Natural killer cell (primary cell): ENCODE data around the gene PPDPF. TPM values are rescaled to one million over a fixed set of nuclear protein-coding genes. Genes with fewer than 3 reads are reported as not detected.

ENCODE experiments used
- ATAC-seq, 3 donors: fragments of 150-1000 bp in 2 of 3; fragments of 200-7000 bp in 1 of 3; cut with Tn5 transposase; 1 replicate in 1 of 3; 2 replicates in 2 of 3; pipeline ENCODE4 v1.10.0; 2021; ENCODE audit warnings: mild to moderate bottlenecking in 2 of 3, moderate library complexity in 2 of 3
- DNase-seq, 2 donors: peaks; one replicate each; pipeline versions ENCODE4 v3.0.0 to v3.0.0-alpha.2; 2013 to 2021; ENCODE audit warnings: mixed read lengths in 1 of 2
- H3K27ac ChIP-seq: one replicate; pipeline ENCODE4 v1.5.1; 2013; ENCODE audit warnings: mild to moderate bottlenecking, low read length
- H3K27me3 ChIP-seq: one replicate; pipeline ENCODE4 v1.6.1; 2013; ENCODE audit warnings: low read length; ENCODE audit not compliant: control insufficient read depth, insufficient read depth
- H3K36me3 ChIP-seq: one replicate; pipeline ENCODE4 v1.6.1; 2013; ENCODE audit warnings: low read length; ENCODE audit not compliant: control insufficient read depth, insufficient read depth
- H3K4me1 ChIP-seq: one replicate; pipeline ENCODE4 v1.6.1; 2013; ENCODE audit warnings: low read length; ENCODE audit not compliant: control insufficient read depth, insufficient read depth
- H3K4me3 ChIP-seq: one replicate; pipeline ENCODE4 v1.5.1; 2013; ENCODE audit warnings: low read length
- H3K9me3 ChIP-seq: one replicate; pipeline ENCODE4 v1.6.1; 2013; ENCODE audit warnings: low read length; ENCODE audit not compliant: control insufficient read depth, insufficient read depth
- H3K27ac Mint-ChIP-seq, 2 donors: one replicate each; pipeline ENCODE4 v1.8.0; 2022; ENCODE audit warnings: mild to moderate bottlenecking in 2 of 2, mixed read lengths in 2 of 2, moderate library complexity in 1 of 2
- H3K27me3 Mint-ChIP-seq, 2 donors: one replicate each; pipeline ENCODE4 v1.8.0; 2022; ENCODE audit warnings: low read depth in 2 of 2, mixed read lengths in 2 of 2
- H3K36me3 Mint-ChIP-seq: one replicate; pipeline ENCODE4 v1.8.0; 2022; ENCODE audit warnings: mixed read lengths
- H3K4me1 Mint-ChIP-seq, 2 donors: one replicate each; pipeline ENCODE4 v1.8.0; 2022; ENCODE audit warnings: mixed read lengths in 2 of 2
- H3K4me3 Mint-ChIP-seq: one replicate; pipeline ENCODE4 v1.8.0; 2022; ENCODE audit warnings: mild to moderate bottlenecking, moderate library complexity, mixed read lengths
- H3K9me3 Mint-ChIP-seq, 2 donors: one replicate each; pipeline ENCODE4 v1.8.0; 2022; ENCODE audit warnings: mixed read lengths in 2 of 2
- WGBS: methylation state at CpG from one replicate; pipeline ENCODE4 v1.1.7; 2013; ENCODE audit warnings: missing lambda C conversion rate; ENCODE audit not compliant: insufficient coverage; 5-methylcytosine and 5-hydroxymethylcytosine counted together
- intact Hi-C: fragments of 100-400 bp; cut with micrococcal nuclease; formaldehyde crosslinking; loops from one replicate; pipeline ENCODE4 v1.14.2; 2022
- total RNA-seq, 4 donors: library from RNA; stranded (reverse); fragments of 120-200 nt in 1 of 4; gene quantifications; one replicate each; pipeline versions ENCODE4 v1.2.3 to v1.2.4, GENCODE V29; 2013 to 2022
- TF ChIP-seq, protein P1 (sequence below): fragments of 200-600 bp; IDR thresholded peaks from one replicate; pipeline ENCODE4 v1.8.0; 2022; ENCODE audit warnings: antibody characterized with exemption

The PPDPF gene
- total RNA-seq, 3 donors from 2014 or later (not counting 1 experiment from before 2014, with no cell fraction given), result 95.5 to 197 (median 159) TPM

DNA sequence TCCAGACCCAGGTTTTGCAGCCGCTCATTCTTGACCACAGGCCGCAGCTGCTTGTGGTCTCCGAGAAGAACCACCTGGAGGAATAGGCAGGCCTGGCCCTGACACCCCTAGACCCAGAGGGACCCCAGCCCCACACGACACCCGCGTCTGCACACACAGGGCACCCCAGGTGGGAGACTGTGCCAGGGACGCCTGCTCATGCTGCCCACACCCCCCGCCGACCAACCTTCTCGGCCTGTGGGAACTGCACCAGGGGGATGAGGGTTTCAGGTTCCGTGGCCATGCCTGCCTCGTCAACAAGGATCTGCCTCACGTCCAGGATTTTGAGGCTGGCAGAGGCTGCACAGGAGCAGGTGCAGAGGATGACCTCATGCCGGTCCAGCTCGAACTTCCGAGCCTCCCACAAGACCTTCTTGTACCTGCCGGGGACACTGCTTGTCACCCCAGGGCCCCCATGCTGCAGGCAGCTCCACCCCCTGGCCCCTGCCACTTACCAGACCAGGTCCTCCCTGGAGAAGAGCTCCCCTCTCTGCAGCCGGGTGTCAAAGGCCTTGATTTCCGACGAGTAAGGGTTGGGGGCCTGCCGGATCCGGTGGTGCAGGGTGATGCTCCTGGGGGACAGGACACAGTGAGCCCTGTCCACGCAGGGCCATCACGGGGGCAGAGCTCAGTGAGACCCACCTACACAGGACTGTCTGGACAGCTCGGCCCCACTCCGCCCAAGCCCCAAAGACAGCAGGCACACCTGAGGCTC is 40.5 kb downstream of the PPDPF start:
- no peaks in the 10 kb centered on the region for H3K27me3 ChIP-seq
- no peak overlapping the region for H3K4me3 Mint-ChIP-seq
- H3K4me1 Mint-ChIP-seq, result peaks cover 0 to 7% of the 10 kb centered on the region in 2 donors
- H3K36me3 ChIP-seq, result peaks cover 34% of the 10 kb centered on the region
- no peaks in the 10 kb centered on the region for H3K36me3 Mint-ChIP-seq
- H3K27ac Mint-ChIP-seq, result no peak overlapping the region
- no peak overlapping the region for H3K27ac ChIP-seq
- H3K27me3 Mint-ChIP-seq, result no peaks in the 10 kb centered on the region
- no peak overlapping the region for H3K4me3 ChIP-seq
- H3K9me3 ChIP-seq, result no peaks in the 10 kb centered on the region
- no peaks in the 10 kb centered on the region for H3K9me3 Mint-ChIP-seq
- no peaks in the 10 kb centered on the region for H3K4me1 ChIP-seq
- TF ChIP-seq, protein P1, sequence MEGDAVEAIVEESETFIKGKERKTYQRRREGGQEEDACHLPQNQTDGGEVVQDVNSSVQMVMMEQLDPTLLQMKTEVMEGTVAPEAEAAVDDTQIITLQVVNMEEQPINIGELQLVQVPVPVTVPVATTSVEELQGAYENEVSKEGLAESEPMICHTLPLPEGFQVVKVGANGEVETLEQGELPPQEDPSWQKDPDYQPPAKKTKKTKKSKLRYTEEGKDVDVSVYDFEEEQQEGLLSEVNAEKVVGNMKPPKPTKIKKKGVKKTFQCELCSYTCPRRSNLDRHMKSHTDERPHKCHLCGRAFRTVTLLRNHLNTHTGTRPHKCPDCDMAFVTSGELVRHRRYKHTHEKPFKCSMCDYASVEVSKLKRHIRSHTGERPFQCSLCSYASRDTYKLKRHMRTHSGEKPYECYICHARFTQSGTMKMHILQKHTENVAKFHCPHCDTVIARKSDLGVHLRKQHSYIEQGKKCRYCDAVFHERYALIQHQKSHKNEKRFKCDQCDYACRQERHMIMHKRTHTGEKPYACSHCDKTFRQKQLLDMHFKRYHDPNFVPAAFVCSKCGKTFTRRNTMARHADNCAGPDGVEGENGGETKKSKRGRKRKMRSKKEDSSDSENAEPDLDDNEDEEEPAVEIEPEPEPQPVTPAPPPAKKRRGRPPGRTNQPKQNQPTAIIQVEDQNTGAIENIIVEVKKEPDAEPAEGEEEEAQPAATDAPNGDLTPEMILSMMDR, result no peak
- WGBS, result 96% methylated on average over 26 of the region's 26 CpGs
- DNase-seq (no peak), ATAC-seq (no peak)
- intact Hi-C loops, result no loop called here

DNA sequence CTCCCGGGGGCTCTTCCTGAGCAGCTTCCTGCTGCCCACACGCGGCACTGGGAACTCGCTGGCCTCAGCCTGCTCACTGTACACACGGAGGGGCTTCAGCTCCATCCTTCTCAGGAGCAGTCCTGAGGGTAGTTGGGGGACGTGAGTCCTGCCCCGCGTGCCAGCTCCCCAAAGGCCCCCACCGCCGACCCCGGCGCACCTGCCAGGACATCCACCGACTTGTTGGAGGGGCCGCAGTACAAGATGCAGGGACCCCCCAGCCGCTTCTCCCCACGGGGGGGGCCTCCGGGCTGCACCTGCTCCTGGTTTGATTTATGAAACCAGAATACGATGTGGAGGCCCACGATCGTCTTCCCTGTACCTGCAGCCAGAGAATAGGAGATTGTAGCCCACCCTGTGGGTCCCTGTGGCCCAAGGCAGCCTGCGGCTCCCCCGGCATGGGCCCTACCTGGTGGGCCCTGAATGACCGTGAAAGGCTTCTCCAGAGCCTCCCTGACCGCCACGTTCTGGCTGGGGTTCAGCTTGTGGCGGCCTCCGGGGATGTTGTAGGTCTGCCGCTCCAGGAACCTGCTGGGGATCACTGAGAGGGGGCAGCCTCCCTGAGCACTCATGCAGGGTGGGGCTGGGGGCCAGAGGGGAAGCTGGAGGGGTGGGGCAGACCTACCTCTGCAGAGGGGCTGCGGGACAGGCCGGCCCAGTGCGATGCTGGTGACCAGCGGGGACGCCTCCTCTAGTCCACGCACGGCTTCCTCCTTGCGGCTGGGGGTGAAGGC is 41.2 kb downstream of the PPDPF start:
- Mint-ChIP-seq H3K9me3 (no peaks in the 10 kb centered on the region), H3K27me3 (no peaks in the 10 kb centered on the region)

DNA sequence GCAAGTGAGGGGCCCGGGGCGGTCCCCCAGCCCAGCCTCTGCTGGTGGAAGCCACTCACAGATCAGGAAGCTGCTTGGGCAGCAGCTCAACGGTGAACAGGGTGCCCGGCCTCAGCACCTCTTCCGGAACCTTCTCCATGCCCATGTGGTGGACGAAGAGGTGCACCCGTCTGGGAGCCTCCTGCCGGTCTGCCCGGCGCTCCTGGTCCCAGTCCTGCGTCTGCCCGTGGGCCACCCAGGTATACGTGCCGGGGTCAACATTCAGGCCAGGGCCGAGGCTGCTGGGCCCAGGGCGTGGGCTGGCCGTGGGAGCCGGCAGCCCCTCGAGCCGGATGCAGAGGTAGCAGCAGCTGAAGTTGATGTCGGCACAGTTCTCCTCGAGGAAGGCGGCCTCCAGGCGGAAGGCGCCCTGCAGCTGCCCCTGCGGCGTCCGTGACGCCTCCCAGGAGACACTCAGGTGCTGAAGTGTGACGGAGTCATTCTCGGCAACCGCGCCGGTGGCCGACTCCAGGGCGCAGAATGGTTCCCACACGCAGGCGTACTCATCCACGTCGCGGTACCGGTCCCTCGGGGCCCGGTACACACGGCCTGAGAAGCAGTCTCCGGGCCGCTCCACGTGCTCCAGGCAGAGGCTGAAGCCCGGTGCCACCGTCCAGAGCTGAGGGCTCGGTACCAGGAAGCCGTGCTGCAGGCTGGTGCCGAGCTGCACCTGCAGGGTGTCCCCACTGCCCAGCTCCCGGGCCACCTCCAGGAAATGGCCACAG is 42.1 kb downstream of the PPDPF start:
- H3K4me1 ChIP-seq, result peaks cover 14% of the 10 kb centered on the region
- no peaks in the 10 kb centered on the region for H3K27me3 Mint-ChIP-seq
- peaks cover 9 to 13% of the 10 kb centered on the region in 2 donors for H3K4me1 Mint-ChIP-seq
- no peaks in the 10 kb centered on the region for H3K27me3 ChIP-seq
- no peak for DNase-seq
- 96% methylated on average over 54 of the region's 54 CpGs for WGBS
- TF ChIP-seq, protein P1, result no peak
- H3K9me3 Mint-ChIP-seq, result no peaks in the 10 kb centered on the region
- H3K36me3 Mint-ChIP-seq, result no peaks in the 10 kb centered on the region
- no peaks in the 10 kb centered on the region for H3K9me3 ChIP-seq
- intact Hi-C loops, result no loop called here
- H3K27ac ChIP-seq, result no peak overlapping the region
- H3K4me3 ChIP-seq, result no peak overlapping the region
- H3K36me3 ChIP-seq, result peaks cover 34% of the 10 kb centered on the region
- H3K4me3 Mint-ChIP-seq, result no peak overlapping the region
- H3K27ac Mint-ChIP-seq, result no peak overlapping the region
- ATAC-seq, result no peak

More for the DNA sequence above, 41.2 kb downstream of the PPDPF start:
- Histone ChIP-seq H3K4me3 (no peak overlapping the region), H3K27me3 (no peaks in the 10 kb centered on the region), H3K9me3 (no peaks in the 10 kb centered on the region), H3K36me3 (peaks cover 34% of the 10 kb centered on the region), H3K27ac (no peak overlapping the region), H3K4me1 (peaks cover 5% of the 10 kb centered on the region)
- Mint-ChIP-seq H3K4me1 (peaks cover under 1 to 8% of the 10 kb centered on the region in 2 donors), H3K36me3 (no peaks in the 10 kb centered on the region), H3K4me3 (no peak overlapping the region), H3K27ac (no peak overlapping the region)
- no peak for ATAC-seq
- 93% methylated on average over 36 of the region's 36 CpGs for WGBS
- DNase-seq, result no peak
- TF ChIP-seq, protein P1, result no peak
- intact Hi-C loops, result no loop called here
